ENCODE results near the gene ERCC4.

DNA sequence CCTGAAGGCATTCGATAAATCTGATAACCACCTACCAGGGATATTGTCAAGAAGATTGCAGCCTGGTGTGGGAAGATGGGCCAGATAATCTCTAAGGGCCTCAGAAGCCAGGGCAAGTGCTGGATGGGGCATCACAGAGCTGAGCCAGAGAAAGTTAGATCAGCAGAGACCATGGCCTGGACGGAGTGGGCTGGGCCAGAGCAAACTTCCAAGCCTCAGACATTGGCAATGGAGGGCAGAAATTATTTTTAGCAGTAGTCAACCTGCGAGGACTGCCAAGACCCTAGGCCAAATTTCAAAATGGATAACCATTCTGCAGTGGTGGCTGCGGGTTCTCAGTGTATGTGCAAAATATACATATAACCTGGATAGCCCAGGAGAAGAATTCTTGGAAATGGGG is 18.5 kb downstream of the ERCC4 start:
- no peak for TF ChIP-seq YY1 (IDR thresholded peaks at IDR 0.05; ENCODE audit: low read depth)
- TF ChIP-seq CREB1 (IDR thresholded peaks at IDR 0.05; ENCODE audit: low read depth), result no peak
- no peak for TF ChIP-seq FOXM1 (IDR thresholded peaks at IDR 0.05; ENCODE audit: borderline replicate concordance, low read depth)
- TF ChIP-seq, protein P1, sequence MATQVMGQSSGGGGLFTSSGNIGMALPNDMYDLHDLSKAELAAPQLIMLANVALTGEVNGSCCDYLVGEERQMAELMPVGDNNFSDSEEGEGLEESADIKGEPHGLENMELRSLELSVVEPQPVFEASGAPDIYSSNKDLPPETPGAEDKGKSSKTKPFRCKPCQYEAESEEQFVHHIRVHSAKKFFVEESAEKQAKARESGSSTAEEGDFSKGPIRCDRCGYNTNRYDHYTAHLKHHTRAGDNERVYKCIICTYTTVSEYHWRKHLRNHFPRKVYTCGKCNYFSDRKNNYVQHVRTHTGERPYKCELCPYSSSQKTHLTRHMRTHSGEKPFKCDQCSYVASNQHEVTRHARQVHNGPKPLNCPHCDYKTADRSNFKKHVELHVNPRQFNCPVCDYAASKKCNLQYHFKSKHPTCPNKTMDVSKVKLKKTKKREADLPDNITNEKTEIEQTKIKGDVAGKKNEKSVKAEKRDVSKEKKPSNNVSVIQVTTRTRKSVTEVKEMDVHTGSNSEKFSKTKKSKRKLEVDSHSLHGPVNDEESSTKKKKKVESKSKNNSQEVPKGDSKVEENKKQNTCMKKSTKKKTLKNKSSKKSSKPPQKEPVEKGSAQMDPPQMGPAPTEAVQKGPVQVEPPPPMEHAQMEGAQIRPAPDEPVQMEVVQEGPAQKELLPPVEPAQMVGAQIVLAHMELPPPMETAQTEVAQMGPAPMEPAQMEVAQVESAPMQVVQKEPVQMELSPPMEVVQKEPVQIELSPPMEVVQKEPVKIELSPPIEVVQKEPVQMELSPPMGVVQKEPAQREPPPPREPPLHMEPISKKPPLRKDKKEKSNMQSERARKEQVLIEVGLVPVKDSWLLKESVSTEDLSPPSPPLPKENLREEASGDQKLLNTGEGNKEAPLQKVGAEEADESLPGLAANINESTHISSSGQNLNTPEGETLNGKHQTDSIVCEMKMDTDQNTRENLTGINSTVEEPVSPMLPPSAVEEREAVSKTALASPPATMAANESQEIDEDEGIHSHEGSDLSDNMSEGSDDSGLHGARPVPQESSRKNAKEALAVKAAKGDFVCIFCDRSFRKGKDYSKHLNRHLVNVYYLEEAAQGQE (IDR thresholded peaks at IDR 0.05; ENCODE audit: low read depth), result no peak
- TF ChIP-seq EP300 (IDR thresholded peaks at IDR 0.05; ENCODE audit: borderline replicate concordance), result no peak
- TF ChIP-seq CEBPB (IDR thresholded peaks at IDR 0.05), result no peak
- TF ChIP-seq ZBTB7A (IDR thresholded peaks at IDR 0.05; ENCODE audit: low read depth), result no peak

Data from Ishikawa (cell line).